Right lobe of liver (tissue), 6 donors: ENCODE results near the gene ALG1. TPM values are rescaled to one million over a fixed set of nuclear protein-coding genes. Genes with fewer than 3 reads are reported as not detected.

ENCODE experiments used
- ATAC-seq, 4 donors: fragments of 200-7000 bp; cut with Tn5 transposase; one replicate each; pipeline ENCODE4 v1.9.1; 2020; ENCODE audit warnings: mild to moderate bottlenecking in 4 of 4, moderate library complexity in 4 of 4
- DNase-seq, 3 donors: peaks; one replicate each; pipeline ENCODE4 v3.0.0-alpha.2; 2020
- H3K27ac ChIP-seq, 3 donors: fragments of 200-600 bp; one replicate each; pipeline ENCODE4 v1.8.0; 2022
- H3K27me3 ChIP-seq, 2 donors: fragments of 200-600 bp; one replicate each; pipeline ENCODE4 v1.8.0; 2022
- H3K36me3 ChIP-seq, 4 donors: fragments of 200-600 bp; sonication (generic) in 1 of 4; one replicate each; pipeline versions ENCODE4 v1.5.1 to v1.8.0; 2017 to 2022; ENCODE audit warnings: control low read depth in 1 of 4
- H3K4me1 ChIP-seq, 4 donors: fragments of 200-600 bp; sonication (generic) in 1 of 4; one replicate each; pipeline versions ENCODE4 v1.5.1 to v1.8.0; 2017 to 2022; ENCODE audit warnings: control low read depth in 1 of 4
- H3K4me3 ChIP-seq, 3 donors: fragments of 200-600 bp; one replicate each; pipeline ENCODE4 v1.8.0; 2022
- H3K9me3 ChIP-seq, 4 donors: fragments of 200-600 bp; sonication (generic) in 1 of 4; one replicate each; pipeline versions ENCODE4 v1.5.1 to v1.8.0; 2017 to 2022; ENCODE audit warnings: control low read depth in 1 of 4
- CTCF ChIP-seq, 4 donors: fragments of 200-600 bp in 3 of 4; fragments of 450-650 bp in 1 of 4; IDR thresholded peaks; one replicate each; pipeline versions ENCODE4 v1.5.1 to v1.8.0; 2016 to 2022; ENCODE audit warnings: antibody characterized with exemption in 4 of 4, mild to moderate bottlenecking in 2 of 4
- POLR2A ChIP-seq: fragments of 450-650 bp; IDR thresholded peaks from one replicate; pipeline ENCODE4 v1.6.1; 2017; ENCODE audit warnings: antibody characterized with exemption, mild to moderate bottlenecking
- WGBS: methylation state at CpG from one replicate; pipeline ENCODE4 v1.1.6; 2018; ENCODE audit warnings: low coverage, low lambda C conversion rate; ENCODE audit not compliant: insufficient coverage; ENCODE audit errors: missing lambda C conversion rate; 5-methylcytosine and 5-hydroxymethylcytosine counted together
- intact Hi-C, 2 donors: fragments of 100-400 bp; cut with DNase I; formaldehyde crosslinking; loops; one replicate each; pipeline versions ENCODE4 v1.11.2 to v1.14.1; 2022
- total RNA-seq, 6 experiments: library from RNA; depleted of rRNA in 2 of 6; stranded (reverse); fragments of >200 nt in 2 of 6; fragmentation: NEBNext Ultra II Directional in 3 of 6; extraction: Animal tissue kit (Norgen Biotek cat#: 25700) in 3 of 6; gene quantifications; one replicate each; pipeline versions ENCODE4 v1.1.0 to v1.2.4, GENCODE V29; 2016 to 2023
- donor health status: DM: no; HTN: yes; CAD: no.
- donor health status: DM: no; HTN: no; CAD: no.
- donor health status: DM: no; HTN: no; CAD: no.
- donor health status: DM: no; HTN: yes; CAD: no.
- donor health status: DM: no; HTN: yes; CAD: no.

ALG1 gene
- total RNA-seq, 6 experiments from 2014 or later, result 16.0 to 28.0 (median 16.9) TPM

GRCh38 chr16:5069854-5070253 lies 1.8 kb upstream of the ALG1 start:
- Histone ChIP-seq H3K27me3 (no peaks in the 10 kb centered on the region), H3K4me1 (peaks cover 0 to 13% (median 0%) of the 10 kb centered on the region in 4 donors), H3K9me3 (no peaks in the 10 kb centered on the region), H3K4me3 (no peak overlapping the region), H3K27ac (no peak overlapping the region), H3K36me3 (peaks cover 0 to 3% (median 0%) of the 10 kb centered on the region in 4 donors)
- ATAC-seq, result no peak
- peak in 1 of 3 donors; percentile 30 for DNase-seq
- 89% methylated on average over 3 of the region's 9 CpGs for WGBS
- TF ChIP-seq CTCF (IDR thresholded peaks at IDR 0.05) (no peak), POLR2A (no peak)
- intact Hi-C loops, result no loop called here

DNA sequence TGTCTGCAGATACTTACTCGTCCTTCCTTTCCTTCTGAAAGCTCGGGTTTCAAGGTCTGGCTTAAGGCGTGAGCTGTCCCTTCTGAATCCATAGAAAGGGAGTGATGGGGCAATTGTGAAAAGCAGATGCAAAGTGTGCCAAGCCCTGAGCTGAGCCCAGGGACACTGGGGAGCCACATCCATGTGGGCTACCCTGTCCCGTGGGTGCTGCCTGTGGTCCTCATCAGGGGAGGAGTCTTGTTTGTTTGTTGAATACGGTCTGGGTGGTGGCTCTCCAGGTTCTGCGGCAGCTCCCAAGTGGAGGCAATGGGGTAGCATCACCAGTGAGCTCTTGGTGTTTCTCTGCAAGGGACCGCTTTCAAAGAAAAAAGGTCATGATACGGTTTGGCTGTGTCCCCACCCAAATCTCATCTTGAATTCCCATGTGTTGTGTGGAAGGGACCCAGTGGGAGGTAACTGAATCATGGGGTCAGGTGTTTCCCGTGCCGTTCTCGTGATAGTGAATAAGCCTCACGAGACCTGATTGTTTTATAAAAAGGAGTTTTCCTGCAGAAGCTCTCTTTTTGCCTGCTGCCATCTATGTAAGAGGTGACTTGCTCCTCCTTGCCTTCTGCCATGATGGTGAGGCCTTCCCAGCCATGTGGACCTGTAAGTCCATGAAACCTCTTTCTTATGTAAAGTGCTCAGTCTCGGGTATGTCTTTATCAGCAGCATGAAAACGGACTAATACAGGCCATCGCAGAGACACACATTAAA lies 1.0 kb upstream of the ALG1 start:
- Histone ChIP-seq H3K36me3 (peaks cover 0 to 8% (median 1%) of the 10 kb centered on the region in 4 donors), H3K4me1 (peaks cover 0 to 13% (median 0%) of the 10 kb centered on the region in 4 donors), H3K4me3 (no peak overlapping the region), H3K27me3 (no peaks in the 10 kb centered on the region), H3K27ac (no peak overlapping the region), H3K9me3 (no peaks in the 10 kb centered on the region)
- ATAC-seq (no peak), DNase-seq (peak in 1 of 3 donors; percentile 13)
- TF ChIP-seq CTCF (IDR thresholded peaks at IDR 0.05), result no peak
- no peak for TF ChIP-seq POLR2A
- 86% methylated on average over 11 of the region's 15 CpGs for WGBS
- intact Hi-C loops, result no loop called here

DNA sequence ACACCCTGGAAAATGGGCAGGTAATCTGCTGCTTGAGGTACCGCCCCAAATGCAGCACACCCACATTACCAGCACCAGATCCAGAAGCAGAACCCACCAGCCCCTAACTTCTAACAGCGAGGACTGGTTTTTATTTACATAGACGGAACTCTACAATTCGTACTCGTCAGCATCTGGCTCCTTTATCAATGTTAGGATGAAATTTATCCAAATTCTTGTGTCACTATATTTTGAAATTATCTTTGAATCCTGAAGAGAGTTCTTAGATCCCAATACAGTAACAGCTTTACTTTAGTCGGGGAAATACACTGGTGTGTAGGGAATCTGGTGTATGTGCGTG lies 332 bp upstream of the ALG1 start:
- DNase-seq, result no peak
- ATAC-seq, result no peak
- Histone ChIP-seq H3K36me3 (peaks cover 0 to 8% (median 2%) of the 10 kb centered on the region in 4 donors), H3K4me3 (peak overlapping the region; percentile 65 to 90 (median 72)), H3K27ac (peak overlapping the region; percentile 61 to 68 (median 63)), H3K4me1 (peaks cover 0 to 13% (median 0%) of the 10 kb centered on the region in 4 donors), H3K27me3 (no peaks in the 10 kb centered on the region), H3K9me3 (no peaks in the 10 kb centered on the region)
- 45% methylated on average over 6 of the region's 7 CpGs for WGBS
- TF ChIP-seq POLR2A, result no peak
- no peak for TF ChIP-seq CTCF (IDR thresholded peaks at IDR 0.05)
- intact Hi-C loops, result no loop called here

DNA sequence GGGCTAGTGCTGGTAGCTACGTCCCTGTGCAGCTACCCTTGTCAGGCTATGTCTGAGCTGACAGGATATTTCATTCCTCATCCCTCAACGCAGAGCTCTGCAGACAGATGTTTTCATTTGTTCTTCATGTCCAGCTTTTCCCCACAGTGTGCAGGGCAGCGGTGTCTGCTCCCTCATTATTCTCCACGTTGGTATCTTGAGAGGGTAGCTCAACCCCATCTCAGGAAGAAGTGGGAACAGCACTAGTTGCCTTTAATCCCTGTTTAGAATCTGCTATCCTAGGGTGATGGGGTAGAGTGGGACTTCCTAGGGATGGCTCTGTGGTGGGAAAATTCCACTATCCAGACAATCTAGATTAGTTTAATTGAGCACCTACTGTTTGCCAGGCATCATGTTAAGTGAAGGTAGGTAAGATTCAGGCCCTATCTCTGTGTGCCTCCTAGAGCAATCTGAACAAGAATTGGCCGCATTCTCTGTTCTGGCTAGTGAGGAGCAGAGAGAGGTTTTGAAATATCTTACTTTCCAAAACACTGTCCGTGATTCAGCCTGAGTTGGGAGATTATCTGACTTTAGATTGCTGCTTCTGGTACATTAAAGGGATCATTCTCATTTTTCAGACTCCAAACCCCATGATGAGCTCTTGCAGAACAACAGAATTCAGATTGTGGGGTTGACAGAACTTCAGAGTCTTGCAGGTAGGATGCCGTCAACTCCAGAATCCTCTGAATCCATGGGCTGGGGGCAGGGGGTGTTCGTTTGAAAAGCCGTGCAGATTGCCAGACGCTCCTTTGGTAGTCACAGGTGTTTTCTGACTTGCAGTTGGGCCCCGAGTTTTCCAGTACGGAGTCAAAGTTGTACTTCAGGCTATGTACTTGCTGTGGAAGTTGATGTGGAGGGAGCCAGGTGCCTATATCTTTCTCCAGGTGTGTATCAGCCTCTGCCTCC lies 963 bp downstream of the ALG1 start:
- DNase-seq, result peak in 1 of 3 donors; percentile 26

More for the DNA sequence above, 963 bp downstream of the ALG1 start:
- H3K36me3 ChIP-seq, result peaks cover 0 to 13% (median 2%) of the 10 kb centered on the region in 4 donors
- peak overlapping the region; percentile 65 to 90 (median 72) for H3K4me3 ChIP-seq
- no peaks in the 10 kb centered on the region for H3K27me3 ChIP-seq
- H3K27ac ChIP-seq, result peak overlapping the region in 2 of 3 donors; percentile 61 to 68
- H3K9me3 ChIP-seq, result no peaks in the 10 kb centered on the region
- ATAC-seq, result no peak
- peaks cover 0 to 13% (median 0%) of the 10 kb centered on the region in 4 donors for H3K4me1 ChIP-seq
- 58% methylated on average over 11 of the region's 12 CpGs for WGBS
- TF ChIP-seq CTCF (IDR thresholded peaks at IDR 0.05) (no peak), POLR2A (no peak)
- intact Hi-C loops, result no loop called here
